Activated effector memory CD4-positive, alpha-beta T cell treated with Interleukin-2 at 50 U/mL for 16 hours (primary cell): Measurements from ENCODE around the gene AUNIP.

ENCODE experiments used
- DNase-seq: peaks from one replicate; pipeline ENCODE4 v3.0.0-alpha.2; 2020

AUNIP gene

DNA sequence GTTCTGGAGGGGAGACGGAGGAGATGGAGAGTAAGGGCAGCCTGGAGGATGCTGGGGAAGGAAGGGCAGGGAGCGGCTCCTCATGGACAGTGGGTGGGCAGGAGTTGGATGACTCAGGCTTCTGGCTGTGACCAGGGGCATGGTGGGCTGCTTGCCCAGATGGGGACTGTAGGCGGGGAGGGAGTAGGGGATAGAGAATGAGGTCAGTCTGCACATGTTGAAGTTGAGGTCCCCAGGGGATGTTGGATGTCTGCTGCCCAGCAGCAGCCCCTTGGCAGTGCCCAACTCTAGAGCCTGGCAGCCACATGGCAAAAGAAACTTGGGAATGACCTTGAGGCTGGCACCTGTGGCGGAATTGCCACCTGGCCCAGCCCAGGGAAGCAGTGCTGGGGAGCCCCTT, 52.8 kb downstream of the AUNIP start:
- no peak for DNase-seq

DNA sequence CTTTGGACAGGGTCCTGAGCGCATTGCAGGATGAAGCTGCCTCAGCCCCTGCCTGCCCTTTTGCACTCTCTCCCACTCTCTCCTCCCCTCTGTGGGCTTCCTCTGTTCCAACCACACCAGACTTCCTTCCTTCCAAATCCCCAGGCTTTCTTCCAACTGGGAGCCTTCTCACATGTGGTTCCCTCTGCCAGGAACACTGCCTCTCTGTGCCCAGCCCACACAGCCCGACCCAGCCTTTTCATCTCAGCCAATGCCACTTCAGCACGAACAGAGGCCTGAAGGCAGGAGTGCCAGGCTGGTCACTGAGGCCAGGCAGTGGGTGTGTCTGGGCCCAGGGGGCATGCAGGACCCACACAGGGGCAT, 53.4 kb downstream of the AUNIP start:
- DNase-seq, result no peak

DNA sequence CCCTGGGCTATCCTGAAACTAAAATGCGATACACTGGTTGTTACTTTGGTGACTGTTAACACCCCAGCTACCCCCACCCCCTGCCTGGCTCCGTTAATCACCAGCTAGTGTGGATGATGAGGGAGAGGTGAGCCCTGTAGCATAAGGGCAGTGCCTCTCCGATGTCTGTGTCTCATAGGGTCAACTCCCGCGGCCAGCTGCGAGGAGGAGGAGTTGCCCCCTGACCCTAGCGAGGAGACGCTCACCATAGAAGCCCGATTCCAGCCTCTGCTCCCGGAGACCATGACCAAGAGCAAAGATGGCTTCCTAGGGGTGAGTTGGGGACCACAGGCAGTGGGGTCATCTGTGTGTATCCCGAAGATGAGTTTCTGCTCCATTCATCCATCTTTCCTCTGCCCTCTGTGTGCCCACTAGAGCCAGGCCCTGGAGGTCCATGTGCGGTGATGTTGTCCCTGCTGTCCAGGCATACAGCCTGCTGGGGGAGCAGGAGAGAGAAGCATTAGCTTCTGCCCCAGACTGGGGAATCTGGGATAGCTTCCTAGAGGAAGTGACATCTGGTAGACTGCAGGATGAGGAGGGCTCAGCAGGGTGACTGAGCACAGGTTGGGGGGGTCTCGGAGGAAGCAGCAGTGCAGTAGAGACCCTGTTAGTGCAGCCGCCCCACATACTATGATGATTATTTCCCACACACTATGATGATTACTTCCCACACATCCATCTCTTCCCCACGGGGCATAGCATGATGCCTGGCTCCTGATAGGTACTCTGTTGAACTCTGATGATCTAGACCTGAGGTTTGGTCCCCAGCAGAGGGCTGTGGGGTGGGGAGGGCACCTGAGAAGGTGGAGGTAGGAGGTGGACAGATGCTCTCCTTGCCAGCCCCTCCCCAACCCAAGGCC, 54.0 kb downstream of the AUNIP start:
- DNase-seq, result no peak

DNA sequence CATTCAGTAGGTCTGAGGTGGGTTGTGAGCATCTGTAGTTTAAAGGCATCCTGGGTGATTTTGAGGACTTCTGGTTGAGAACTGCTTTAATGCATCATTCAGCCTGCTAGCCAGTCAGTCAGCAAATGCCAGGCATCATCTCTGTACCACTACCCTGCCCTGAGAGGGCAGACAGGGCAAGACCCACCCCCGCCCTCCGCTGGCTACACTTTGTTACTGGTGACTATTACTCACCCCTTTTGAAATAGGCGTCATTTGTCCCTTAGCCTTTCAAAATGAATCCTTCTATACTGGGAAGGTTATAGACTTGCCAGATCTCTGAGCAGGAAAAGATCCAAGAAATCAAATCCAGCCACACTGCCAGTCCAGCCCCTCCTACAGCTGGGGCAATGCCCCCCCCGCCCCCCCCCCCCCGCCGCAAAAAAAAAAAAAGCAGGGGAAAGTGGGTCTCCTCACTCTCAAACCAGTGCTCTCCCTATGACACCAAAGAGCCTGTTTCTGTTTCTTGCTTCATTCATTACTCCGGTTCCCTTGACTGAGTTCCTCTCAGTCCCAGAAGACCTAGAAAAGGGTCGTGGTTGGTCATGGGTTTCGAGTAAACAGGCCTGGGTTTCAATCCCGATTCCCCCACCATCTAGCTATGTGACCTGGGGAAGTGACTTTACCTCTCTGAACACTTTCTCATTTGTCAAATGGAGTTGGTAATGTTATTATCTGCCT, 54.9 kb downstream of the AUNIP start:
- no peak for DNase-seq

DNA sequence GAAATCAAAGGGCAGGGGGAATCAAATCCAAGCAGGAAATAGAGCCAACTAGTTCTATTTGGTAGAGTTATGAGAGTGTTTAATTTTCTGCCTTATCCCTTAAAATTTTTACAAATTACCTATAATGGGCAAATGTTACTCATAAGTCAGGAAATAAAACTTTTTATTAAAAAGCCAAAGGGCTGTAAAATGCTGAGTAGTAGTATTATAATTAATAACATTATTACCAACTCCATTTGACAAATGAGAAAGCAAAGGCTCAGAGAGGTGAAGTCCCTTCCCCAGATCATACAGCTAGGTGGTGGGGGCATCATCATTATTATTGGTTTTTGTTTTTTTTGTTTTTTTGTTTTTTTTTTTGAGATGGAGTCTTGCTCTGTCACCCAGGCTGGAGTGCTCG, 55.9 kb downstream of the AUNIP start:
- DNase-seq, result no peak

DNA sequence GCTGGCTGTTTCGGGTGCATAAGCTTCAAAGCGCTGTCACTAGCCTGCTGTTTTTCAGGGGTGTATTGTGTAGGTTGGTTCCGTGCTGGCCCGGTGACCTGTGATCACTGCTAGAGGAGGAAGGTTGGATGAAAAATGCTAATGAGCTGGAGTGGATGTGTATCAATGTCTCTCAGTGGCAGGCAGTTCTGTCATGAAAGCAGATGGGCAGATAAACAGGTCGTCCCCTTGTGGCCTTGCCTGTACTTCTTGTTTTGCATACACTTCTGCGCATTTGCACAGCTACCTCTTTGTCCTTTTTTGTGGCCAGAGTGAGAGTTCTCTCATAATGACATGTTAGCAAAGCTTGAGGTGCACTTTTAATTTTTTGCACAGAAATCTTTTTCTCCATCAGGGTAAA, 56.3 kb downstream of the AUNIP start:
- DNase-seq, result no peak

DNA sequence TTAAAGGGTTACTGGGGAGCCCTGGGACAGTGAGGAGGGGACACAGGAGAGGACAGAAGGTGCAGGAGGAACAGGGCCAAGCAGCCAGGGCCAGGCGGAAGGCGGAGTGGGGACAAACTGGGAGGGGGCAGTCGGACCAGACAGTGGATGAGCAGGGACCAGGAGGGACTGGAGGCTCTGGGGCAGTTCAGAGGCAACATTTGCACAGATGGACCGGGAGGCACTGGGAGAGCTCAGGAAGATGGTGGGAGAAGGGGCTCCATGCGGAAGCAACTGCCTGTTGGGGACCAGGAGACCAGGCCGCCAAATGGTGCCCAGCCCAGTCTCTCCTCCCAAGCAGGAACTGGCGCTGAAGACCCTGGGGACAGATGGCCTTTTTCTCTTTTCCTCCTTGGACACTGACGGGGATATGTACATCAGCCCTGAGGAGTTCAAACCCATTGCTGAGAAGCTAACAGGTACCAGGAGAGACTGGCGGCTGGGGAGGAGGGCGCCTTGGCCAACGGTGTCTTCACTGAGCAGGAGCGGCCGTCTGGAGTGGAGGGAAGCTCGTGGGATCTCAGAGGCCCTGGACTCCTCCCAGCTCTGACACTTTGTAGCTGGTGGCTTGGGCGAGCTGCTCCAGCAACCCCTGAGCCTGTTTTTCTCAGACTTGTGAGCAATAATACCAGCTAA, 58.4 kb downstream of the AUNIP start:
- DNase-seq, result no peak

DNA sequence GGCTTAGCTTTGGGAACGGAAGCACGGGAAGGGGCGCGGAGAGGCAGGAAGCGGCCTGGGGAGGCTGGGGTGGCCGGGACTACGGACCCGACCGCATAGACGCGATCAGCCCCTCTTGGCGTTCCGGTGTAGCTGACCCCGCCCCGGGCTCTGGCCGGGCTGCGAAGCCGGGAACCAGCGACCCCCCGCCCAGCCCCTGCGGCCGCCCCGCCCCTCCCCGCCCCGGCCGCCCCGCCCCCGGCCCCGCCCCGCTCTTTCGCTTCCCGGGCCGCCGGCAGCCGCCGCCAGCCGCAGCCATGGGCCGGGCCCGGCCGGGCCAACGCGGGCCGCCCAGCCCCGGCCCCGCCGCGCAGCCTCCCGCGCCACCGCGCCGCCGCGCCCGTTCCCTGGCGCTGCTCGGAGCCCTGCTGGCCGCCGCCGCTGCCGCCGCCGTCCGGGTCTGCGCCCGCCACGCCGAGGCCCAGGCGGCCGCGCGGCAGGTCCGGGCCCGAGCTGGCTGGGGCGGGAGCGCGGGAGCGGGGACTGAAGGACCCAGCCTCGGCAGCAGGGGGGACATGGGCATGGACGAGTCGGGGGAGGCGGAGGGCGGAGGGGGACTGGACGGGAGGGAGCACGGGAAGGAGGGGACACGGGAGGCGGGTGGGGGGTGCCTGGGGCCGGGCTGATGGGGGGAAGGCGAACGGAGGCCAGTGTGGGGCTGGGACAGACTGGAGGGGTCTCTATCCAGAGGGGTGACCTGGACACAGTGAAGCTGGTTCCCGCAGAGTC, 59.1 kb downstream of the AUNIP start, which contains the start of gene SELENON:
TSS of gene SELENON (plus strand) at position 259 of the 768 bp plus-strand sequence. CDS start at position 297, 38 bp downstream.
- peak; percentile 22 for DNase-seq

DNA sequence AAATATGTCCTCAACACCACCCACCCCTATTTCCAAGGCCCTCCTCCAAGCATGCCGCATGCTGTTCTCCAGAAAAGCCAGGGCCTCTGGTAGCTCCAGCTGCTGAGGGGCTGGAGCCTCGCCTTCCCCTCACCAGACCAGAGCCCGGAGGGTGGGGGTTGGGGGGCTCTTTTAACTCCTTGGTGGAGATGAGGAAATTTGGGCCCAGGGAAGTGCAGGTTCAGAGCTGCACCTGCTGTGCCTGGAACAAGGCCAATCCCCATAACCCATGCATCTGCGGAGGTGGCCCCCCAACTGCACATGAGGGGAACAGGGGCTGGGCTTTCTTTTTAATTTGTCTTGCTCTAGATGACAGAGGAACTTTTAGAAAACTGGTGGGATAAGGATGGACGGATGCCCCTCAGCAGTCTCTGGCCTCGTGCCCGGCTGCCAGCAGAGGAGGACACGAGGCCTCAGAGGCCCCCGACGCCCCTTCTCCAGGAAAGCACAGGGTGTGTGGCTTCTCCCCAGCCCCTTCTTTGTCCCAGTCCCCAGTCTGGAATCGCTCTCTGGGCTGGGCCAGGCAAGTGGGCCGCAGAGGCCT, 59.8 kb downstream of the AUNIP start:
- no peak for DNase-seq

DNA sequence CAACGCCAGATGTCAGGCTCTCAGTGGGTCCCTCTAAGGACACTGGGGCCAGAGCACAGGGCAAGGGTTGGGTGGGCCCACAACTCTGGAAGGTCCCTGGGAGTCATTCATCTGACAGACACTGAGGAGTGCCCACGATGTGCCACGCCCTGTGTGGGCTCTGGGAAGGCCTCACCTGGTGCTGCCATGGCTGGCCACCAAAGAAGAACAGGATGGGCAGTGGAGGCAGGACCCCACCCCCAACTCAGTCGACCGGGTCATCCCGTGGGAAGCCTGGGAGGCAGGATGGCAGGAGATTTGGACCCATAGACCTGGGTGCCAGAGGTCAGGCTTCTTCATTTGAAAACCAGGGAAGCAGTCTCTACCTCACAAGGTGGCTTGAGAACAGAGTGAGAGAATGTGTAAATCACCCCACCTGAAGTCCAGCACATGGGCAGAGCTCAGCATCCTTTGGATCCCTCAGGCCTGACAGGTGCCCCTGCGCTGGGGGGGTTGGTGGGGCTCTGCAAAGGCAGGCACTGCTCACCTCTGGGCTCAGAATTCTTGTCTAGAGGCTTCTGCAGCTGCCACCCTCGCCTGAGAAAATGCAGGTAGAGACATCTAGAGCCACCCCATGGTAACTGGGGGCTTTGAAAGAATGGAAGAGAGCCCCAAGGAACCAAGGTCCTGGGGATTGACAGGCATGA, 60.4 kb downstream of the AUNIP start:
- no peak for DNase-seq

DNA sequence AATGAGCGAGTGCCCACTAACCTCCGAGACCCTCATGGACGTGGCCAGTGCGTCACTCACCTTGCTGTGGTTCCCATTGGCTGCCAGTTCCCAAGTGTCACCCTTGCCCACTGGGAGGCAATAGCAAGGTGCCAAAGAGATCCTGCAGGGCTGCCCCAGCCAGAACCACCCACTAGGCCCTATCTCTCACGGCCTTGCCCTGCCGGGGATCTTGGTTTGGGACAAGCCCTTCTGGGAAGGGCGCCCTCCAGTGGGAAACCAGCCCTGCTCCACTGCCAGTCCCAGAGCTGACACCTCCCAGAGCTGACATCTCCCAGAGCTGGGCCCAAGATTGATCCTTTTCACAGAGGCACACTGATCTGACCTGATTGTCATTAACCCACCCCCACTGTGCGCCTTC, 61.3 kb downstream of the AUNIP start:
- no peak for DNase-seq

DNA sequence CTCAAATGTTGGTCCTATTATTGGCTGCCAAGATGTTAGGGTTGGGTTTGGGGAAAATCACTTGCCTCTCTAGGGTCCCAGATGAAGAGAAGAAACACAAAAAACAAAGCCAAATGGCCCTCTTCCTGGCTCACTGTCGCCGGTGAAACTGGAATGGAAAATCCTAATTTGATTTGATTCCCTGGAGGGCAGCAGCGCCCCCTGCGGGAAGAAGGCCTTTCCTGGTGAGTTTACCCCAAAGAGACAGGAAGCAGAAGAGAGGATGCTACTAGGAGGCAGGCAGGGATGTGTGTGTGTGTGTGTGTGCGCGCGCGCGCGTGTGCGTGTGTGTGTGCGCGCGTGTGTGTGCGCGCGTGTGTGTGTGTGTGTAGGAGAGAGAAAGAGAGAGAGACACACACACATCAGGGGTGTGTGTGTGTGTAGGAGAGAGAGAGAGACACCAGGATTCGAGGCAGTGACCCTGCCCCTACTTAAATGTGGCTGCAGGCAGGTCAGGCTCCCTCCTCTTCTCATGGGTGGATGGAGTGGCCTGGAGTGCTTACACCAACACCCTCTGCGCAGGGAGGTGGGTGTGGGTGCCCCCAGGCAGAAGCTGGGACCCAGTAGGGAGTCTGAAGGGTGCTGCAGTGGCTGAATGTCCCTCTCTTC, 62.3 kb downstream of the AUNIP start:
- DNase-seq, result peak; percentile 71

DNA sequence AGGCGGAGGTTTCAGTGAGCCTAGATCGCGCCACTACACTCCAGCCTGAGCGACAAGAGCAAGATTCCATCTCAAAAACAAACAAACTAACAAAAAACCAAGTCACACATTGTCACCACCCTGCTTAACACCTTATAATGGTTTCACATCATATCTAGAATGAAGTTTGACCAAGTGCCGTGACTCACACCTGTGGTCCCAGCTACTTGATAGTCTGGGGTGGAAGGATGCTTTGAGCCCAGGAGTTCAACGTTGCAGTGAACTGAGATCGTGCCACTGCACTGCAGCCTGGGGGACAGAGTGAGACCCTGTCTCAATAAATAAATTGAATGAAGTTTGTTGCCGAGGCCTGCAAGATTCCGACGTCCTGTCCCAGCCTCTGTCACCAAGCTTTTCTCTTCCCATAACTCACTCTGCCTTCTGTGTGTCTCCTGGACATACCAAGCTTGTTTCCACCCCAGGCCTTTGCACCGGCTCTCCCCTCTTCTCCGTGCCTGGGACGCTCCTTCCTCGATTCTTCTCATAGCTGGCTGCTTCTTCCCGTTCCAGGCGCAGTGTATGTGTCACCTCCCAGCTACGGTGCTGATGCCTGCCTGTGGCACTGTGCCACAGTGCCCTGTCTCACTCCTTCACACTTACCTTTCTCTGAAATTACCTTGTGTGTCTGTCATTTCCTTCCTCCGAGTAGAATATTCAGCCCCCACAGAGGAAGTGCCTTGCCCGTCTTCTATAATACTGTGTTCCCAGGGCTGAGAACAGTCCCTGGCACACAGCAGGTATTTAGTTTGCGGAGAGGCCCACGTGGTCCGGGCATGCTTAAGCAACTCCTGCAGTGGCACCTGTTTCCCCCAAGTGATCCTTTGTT, 63.1 kb downstream of the AUNIP start:
- peak; percentile 19 for DNase-seq

DNA sequence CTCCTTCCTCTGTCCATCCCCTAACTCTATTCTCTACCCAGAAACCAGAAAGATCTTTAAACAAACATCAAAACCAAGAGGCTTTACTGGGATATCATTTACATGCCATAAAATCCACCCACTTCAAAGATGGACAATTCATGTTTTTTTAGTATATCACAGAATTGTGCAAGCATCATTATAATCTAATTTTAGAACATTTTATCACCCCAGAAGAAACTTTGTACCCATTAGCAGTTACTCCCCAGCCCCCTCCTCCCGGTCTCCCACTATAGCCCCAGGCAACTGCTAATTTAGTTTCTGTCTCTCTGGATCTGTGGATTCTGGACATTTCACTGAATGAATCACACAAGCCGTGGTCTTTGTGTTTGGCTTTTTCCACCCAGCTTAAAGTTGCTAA, 64.0 kb downstream of the AUNIP start:
- no peak for DNase-seq

DNA sequence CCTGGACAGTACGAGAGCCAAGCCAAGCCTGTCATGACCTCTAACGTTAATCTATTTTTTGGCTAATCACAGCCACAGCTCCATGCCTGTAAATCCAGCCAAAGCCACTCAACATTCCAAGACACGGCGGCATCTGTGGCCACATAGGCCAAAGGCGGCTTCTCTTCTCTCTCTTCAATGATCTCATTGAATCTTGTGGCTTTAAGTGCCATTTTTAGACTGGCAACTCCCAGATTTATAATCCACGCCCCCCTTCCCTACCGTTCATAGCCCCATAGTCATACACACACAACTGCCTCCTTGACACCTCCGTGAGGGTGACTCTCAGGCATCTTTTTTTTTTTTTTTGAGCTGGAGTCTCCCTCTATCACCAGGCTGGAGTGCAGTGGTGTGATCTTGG, 64.9 kb downstream of the AUNIP start:
- DNase-seq, result no peak

DNA sequence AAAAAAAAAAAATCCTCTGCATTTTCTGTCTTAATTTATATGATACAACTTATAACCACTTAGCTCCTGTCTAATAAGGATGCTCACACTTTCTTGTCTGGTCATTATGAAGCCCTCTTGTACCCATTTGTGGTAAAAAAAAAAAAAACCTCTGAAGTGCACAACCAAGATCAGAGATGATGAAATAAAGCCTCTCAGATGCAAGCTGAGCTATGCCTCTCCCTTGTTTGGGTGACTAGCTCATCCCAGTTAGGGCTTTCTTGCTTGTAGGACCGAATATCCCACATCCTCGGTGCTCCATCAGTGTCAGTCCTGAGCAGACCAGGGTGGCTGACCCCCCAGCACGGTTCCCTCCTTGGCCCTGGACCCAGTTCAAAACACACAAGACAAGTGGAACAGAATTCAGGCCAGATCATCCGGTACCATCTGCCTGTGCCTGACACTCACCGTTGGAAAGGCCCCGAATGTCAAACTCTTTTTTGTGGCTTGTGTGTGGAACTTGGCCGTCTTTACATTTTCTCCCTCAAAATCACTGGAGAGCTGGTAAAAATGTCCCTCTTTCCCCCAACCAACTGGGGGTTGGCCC, 65.6 kb downstream of the AUNIP start:
- DNase-seq, result no peak

DNA sequence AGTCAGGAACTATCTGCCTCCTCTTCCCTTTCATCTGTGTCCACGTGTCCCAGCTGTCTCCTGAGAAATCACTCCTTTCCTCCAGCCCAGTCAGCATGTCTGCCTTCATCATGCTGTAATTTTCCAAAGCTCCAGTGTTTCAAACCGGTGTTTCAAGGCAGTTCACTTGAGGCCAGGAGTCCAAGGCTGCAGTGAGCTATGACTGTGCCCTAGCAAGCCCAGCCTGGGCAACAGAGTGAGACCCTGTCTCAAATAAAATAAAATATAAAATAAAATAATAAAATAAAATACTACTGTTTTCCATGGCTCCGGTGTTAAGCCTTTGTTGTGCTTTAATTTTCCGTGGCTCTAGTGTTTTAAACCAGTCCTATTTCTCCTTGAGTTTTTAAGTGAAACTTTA, 67.1 kb downstream of the AUNIP start:
- DNase-seq, result no peak

DNA sequence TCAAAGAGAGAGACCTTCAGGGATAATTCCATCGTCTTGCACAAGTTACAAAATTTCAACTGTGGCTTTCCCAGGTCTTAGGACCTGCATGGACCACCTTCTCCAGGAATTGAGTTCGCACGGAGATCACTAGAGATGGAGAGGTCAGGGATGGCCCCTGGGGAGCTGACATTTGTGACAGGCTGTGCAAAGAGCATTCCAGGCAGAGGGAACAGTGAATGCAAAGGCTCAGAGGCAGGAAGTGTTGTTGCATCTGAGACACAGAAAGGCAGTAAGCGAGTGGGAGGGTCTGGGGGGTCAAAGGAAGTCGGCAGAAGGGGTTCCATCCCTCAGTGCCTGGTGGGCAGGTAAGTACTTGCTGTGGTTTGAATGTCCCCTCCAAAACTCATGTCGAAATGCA, 68.8 kb downstream of the AUNIP start:
- no peak for DNase-seq

DNA sequence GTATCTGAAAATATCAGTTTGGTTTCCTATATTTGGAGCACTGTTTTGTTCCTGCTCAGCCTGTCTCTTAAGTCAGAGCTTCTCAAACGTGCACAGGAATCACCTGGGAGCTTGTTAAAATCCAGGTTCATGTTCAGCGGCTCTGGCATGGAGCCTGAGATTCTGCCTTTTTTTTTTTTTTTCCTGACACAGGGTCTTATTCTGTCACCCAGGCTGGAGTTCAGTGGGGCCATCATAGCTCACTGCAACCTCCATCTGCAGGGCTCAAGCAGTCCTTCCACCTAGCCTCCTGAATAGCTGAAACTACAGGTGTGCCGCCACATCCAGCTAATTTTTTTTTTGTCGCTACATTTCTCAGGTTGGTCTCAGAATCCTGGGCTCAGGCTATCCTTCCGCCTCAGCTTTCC, 71.5 kb downstream of the AUNIP start:
- no peak for DNase-seq
